A549 (cell line): ENCODE measurements around the gene HECTD4. TPM values are rescaled to one million over a fixed set of nuclear protein-coding genes. Genes with fewer than 3 reads are reported as not detected.

Experiments
- ATAC-seq, 2 experiments: fragments of 200-7000 bp in 1 of 2; fragments of >200 bp in 1 of 2; cut with Nextera tagmentation in 1 of 2; cut with Tn5 transposase in 1 of 2; 3 replicates each; pipeline versions ENCODE4 v1.8.0 to v1.9.1; 2018 to 2020; ENCODE audit warnings: mild to moderate bottlenecking in 1 of 2, moderate library complexity in 1 of 2
- CTCF ChIA-PET: fragments of 300-600 bp; sonication (Branson Sonifier 250); formaldehyde crosslinking; extraction: SDS; loops from one replicate; lab custom pipeline; 2021; ENCODE audit warnings: antibody characterized with exemption, inconsistent platforms; lab: Yijun Ruan, JAX
- POLR2A ChIA-PET: fragments of 350-600 bp; formaldehyde crosslinking; extraction: SDS; loops from one replicate; lab custom pipeline; 2021; ENCODE audit warnings: antibody characterized with exemption, inconsistent platforms; lab: Yijun Ruan, JAX
- DNase-seq, 2 experiments: peaks; one replicate each; pipeline versions ENCODE4 v3.0.0 to v3.0.0-alpha.2; 2011 to 2016; ENCODE audit warnings: low read depth in 1 of 2, low spot score in 1 of 2
- FAIRE-seq: peaks from 2 replicates; lab custom pipeline; 2011; peaks lifted over from hg19 to GRCh38; lab: Jason Lieb, UNC
- H3K27ac ChIP-seq, 2 experiments: fragments of >200 bp; sonication (Bioruptor Twin); formaldehyde crosslinking; 3 replicates each; pipeline ENCODE4 v1.5.1; 2016 to 2017
- H3K4me1 ChIP-seq: fragments of >200 bp; sonication (Bioruptor Twin); formaldehyde crosslinking; 3 replicates; pipeline ENCODE4 v1.6.1; 2016
- H3K4me2 ChIP-seq: fragments of >200 bp; sonication (Bioruptor Twin); formaldehyde crosslinking; 3 replicates; pipeline ENCODE4 v1.6.1; 2016
- H3K4me3 ChIP-seq: fragments of >200 bp; sonication (Bioruptor Twin); formaldehyde crosslinking; 3 replicates; pipeline ENCODE4 v1.5.1; 2016
- H3K9me3 ChIP-seq: fragments of >200 bp; sonication (Bioruptor Twin); formaldehyde crosslinking; 3 replicates; pipeline ENCODE4 v1.6.1; 2016
- CBX8 ChIP-seq: fragments of 200-600 bp; sonication (generic); IDR thresholded peaks from 2 replicates; pipeline ENCODE4 v1.6.1; 2016
- CEBPB ChIP-seq, 2 experiments: fragments of >200 bp in 1 of 2; sonication (Bioruptor Twin) in 1 of 2; formaldehyde crosslinking in 1 of 2; IDR thresholded peaks; 2 replicates each; pipeline ENCODE4 v1.6.1; 2012 to 2016
- CHD2 ChIP-seq: fragments of 150-350 bp; IDR thresholded peaks from 2 replicates; pipeline ENCODE4 v1.6.1; 2014; ENCODE audit warnings: low read length; ENCODE audit not compliant: partially characterized antibody
- EHMT2 ChIP-seq: fragments of 200-600 bp; sonication (generic); IDR thresholded peaks from 2 replicates; pipeline ENCODE4 v1.6.1; 2016; ENCODE audit warnings: antibody characterized with exemption, low read depth, mild to moderate bottlenecking, moderate library complexity
- EP300 ChIP-seq, 2 experiments: fragments of >200 bp; sonication (Bioruptor Twin); formaldehyde crosslinking; IDR thresholded peaks; 2 replicates in 1 of 2; 3 replicates in 1 of 2; pipeline ENCODE4 v1.6.1; 2016 to 2017
- FOSL2 ChIP-seq, 2 experiments: fragments of 450-650 bp in 1 of 2; fragments of >200 bp in 1 of 2; sonication (Bioruptor Twin) in 1 of 2; formaldehyde crosslinking; IDR thresholded peaks; 2 replicates each; pipeline versions ENCODE4 v1.5.0 to v1.6.1; 2016 to 2020; ENCODE audit warnings: mild to moderate bottlenecking in 1 of 2, moderate library complexity in 1 of 2
- FOXS1 ChIP-seq: fragments of 250-450 bp; sonication (Bioruptor Pico); IDR thresholded peaks from 2 replicates; pipeline ENCODE4 v1.5.0; 2020; ENCODE audit warnings: mild to moderate bottlenecking, moderate library complexity
- HEYL ChIP-seq: fragments of 250-450 bp; sonication (Bioruptor Pico); IDR thresholded peaks from 2 replicates; pipeline ENCODE4 v1.8.0; 2021; ENCODE audit warnings: mild to moderate bottlenecking, moderate library complexity
- HOXB5 ChIP-seq: fragments of 250-450 bp; sonication (Bioruptor Pico); IDR thresholded peaks from 2 replicates; pipeline ENCODE4 v1.5.0; 2020; ENCODE audit warnings: mild to moderate bottlenecking, moderate library complexity
- JUN ChIP-seq, 2 experiments: fragments of >200 bp; sonication (Bioruptor Twin); formaldehyde crosslinking; IDR thresholded peaks; 2 replicates in 1 of 2; 3 replicates in 1 of 2; pipeline ENCODE4 v1.6.1; 2016 to 2017
- MAZ ChIP-seq: fragments of 150-350 bp; IDR thresholded peaks from 2 replicates; pipeline ENCODE4 v1.6.1; 2014; ENCODE audit warnings: antibody characterized with exemption, low read depth, low read length, borderline replicate concordance
- NFE2L2 ChIP-seq: fragments of 150-350 bp; conservative IDR thresholded peaks from 2 replicates; pipeline ENCODE4 v1.6.1; 2014; ENCODE audit warnings: low read length
- NPAS2 ChIP-seq: fragments of 250-450 bp; sonication (Bioruptor Pico); IDR thresholded peaks from 2 replicates; pipeline ENCODE4 v1.8.0; 2022; ENCODE audit warnings: mild to moderate bottlenecking, moderate library complexity, borderline replicate concordance
- PHF8 ChIP-seq: fragments of 200-600 bp; sonication (generic); IDR thresholded peaks from 2 replicates; pipeline ENCODE4 v1.6.1; 2016; ENCODE audit warnings: low read depth, mild to moderate bottlenecking, antibody characterized with exemption, moderate library complexity, borderline replicate concordance
- TFCP2L1 ChIP-seq: fragments of 250-450 bp; sonication (Bioruptor Pico); IDR thresholded peaks from 2 replicates; pipeline ENCODE4 v1.5.0; 2021; ENCODE audit warnings: mild to moderate bottlenecking
- ZC3H11A ChIP-seq: fragments of 450-650 bp; IDR thresholded peaks from 2 replicates; pipeline ENCODE4 v1.6.1; 2014; ENCODE audit warnings: antibody characterized with exemption, mild to moderate bottlenecking
- ZFP36 ChIP-seq: fragments of 450-650 bp; IDR thresholded peaks from 2 replicates; pipeline ENCODE4 v1.6.1; 2014; ENCODE audit warnings: borderline replicate concordance; ENCODE audit not compliant: partially characterized antibody
- ZSCAN20 ChIP-seq: fragments of 250-450 bp; sonication (Bioruptor Pico); IDR thresholded peaks from 2 replicates; pipeline ENCODE4 v1.8.0; 2022; ENCODE audit warnings: mild to moderate bottlenecking, moderate library complexity
- WGBS: methylation state at CpG from one replicate; pipeline ENCODE4 v1.1.6; 2017; ENCODE audit errors: missing lambda C conversion rate; 5-methylcytosine and 5-hydroxymethylcytosine counted together
- polyA plus RNA-seq, 4 experiments: library from polyadenylated mRNA; depleted of rRNA in 3 of 4; stranded (reverse); fragments of >200 nt; fragmentation: RNase III in 1 of 4; extraction: RNeasy Plus Mini Kit Qiagen cat#74134 plus additional on column Dnase treatment in 1 of 4; gene quantifications; 2 replicates in 3 of 4; 3 replicates in 1 of 4; pipeline ENCODE4 v1.2.3, GENCODE V29; 2011 to 2017
- TF ChIP-seq, protein P1 (sequence below): fragments of 250-450 bp; sonication (Bioruptor Pico); IDR thresholded peaks from 2 replicates; pipeline ENCODE4 v1.5.0; 2020; ENCODE audit warnings: low read depth, mild to moderate bottlenecking, moderate library complexity
- TF ChIP-seq, protein P2 (sequence below): IDR thresholded peaks from 2 replicates; pipeline ENCODE4 v1.6.1; 2012
- TF ChIP-seq, protein P3 (sequence below): fragments of 450-650 bp; IDR thresholded peaks from 2 replicates; pipeline ENCODE4 v1.6.1; 2014; ENCODE audit warnings: antibody characterized with exemption

The HECTD4 gene
- polyA plus RNA-seq, 2 of the 4 experiments (the other 2 are of a cell fraction) = 9.9 to 14.7 TPM

DNA sequence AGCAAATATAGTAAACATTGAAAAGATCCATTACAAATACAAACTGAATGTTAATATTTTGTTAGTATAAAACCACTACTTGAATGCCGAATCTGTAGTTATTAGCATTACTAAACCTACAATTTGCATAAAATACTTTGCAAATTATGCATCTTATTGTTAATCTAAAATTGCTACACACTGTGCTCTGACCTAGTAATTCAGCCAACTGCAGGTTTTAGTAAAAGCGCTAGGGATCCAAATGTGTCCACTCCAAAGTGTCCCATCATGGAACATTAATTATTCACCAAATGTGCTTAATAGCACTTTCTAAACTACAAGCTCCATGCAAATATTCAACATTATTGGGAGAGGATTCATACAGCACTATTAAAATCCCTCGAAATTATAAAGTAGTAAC is 14.3 kb downstream of the HECTD4 start:
- Histone ChIP-seq H3K4me3 (no peak overlapping the region), H3K27ac (no peak overlapping the region), H3K4me1 (peaks cover 8% of the 10 kb centered on the region; the same call in 2 of the 3 replicates), H3K4me2 (no peak overlapping the region), H3K9me3 (no peaks in the 10 kb centered on the region)
- TF ChIP-seq HOXB5 (CRISPR knock-in tag) (no peak), HEYL (CRISPR knock-in tag) (no peak), ZC3H11A (no peak), CEBPB (IDR thresholded peaks at IDR 0.05) (no peak), NFE2L2 (no peak)
- WGBS = 78% methylated on average over 3 of the region's 3 CpGs
- DNase-seq = no peak
- ATAC-seq = no peak
- FAIRE-seq = no peak
- ChIA-PET POLR2A (interaction anchor here (0.7 kb wide), 1 partner anchor 34 kb away, joined by 8 read pairs; no protein-coding TSS in a partner anchor), CTCF (interaction anchor here (1.4 kb wide), 1 partner anchor 19 kb away, joined by 6 read pairs; no protein-coding TSS in a partner anchor)

DNA sequence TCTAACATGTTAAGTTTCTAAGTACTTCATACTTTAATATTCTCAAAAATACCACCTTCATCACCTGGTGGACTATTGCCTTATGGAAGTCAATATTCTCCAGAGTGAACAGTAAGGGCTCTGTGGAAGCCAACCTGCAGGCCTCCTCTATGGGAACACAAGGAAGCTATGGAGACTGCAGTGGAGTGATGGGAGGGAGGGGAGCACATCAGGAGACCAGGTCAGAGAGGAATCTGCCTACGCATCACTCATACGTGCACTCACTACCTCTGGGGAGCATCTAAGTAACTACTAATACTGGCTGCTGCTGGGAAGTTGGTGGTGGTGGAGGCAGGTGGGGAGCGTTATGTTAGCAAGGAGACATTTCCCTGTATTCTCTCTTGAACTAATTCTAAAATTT is 19.9 kb downstream of the HECTD4 start:
- peak in 1 of 2 experiments; percentile 33; a peak in 1 of 6 replicates for ATAC-seq
- Histone ChIP-seq H3K9me3 (no peaks in the 10 kb centered on the region), H3K4me1 (no peaks in the 10 kb centered on the region), H3K4me3 (no peak overlapping the region), H3K4me2 (no peak overlapping the region), H3K27ac (no peak overlapping the region)
- CTCF ChIA-PET = interaction anchor here (1.2 kb wide), 1 partner anchor 25 kb away, joined by 3 read pairs; no protein-coding TSS in a partner anchor
- no peak for DNase-seq
- FAIRE-seq = no peak
- TF ChIP-seq, protein P1, sequence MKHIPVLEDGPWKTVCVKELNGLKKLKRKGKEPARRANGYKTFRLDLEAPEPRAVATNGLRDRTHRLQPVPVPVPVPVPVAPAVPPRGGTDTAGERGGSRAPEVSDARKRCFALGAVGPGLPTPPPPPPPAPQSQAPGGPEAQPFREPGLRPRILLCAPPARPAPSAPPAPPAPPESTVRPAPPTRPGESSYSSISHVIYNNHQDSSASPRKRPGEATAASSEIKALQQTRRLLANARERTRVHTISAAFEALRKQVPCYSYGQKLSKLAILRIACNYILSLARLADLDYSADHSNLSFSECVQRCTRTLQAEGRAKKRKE (CRISPR knock-in tag) = no peak
- WGBS = 89% methylated on average over 3 of the region's 3 CpGs
- POLR2A ChIA-PET = no interaction called here

DNA sequence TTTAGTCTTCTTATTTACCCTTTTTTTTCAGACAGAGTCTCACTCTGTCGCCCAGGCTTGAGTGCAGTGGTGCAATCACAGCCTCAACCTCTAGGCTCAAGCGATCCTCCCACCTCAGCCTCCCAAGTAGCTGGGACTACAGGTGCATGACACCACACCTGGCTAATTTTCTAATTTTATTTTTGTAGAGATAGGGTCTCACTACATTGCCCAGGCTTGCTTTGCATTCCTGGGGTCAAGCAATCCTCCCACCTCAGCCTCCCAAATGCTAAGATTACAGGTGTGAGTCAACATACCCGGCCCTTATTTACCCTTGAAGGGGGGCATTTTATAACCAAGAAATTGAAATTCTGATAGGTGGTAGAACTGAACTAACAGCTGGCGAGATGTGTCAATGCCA is 21.0 kb downstream of the HECTD4 start:
- ATAC-seq (no peak), FAIRE-seq (no peak), DNase-seq (no peak)
- Histone ChIP-seq H3K4me3 (no peak overlapping the region), H3K4me2 (no peak overlapping the region), H3K9me3 (no peaks in the 10 kb centered on the region), H3K4me1 (no peaks in the 10 kb centered on the region), H3K27ac (no peak overlapping the region)
- POLR2A ChIA-PET = no interaction called here
- 87% methylated on average over 4 of the region's 4 CpGs for WGBS
- TF ChIP-seq HOXB5 (CRISPR knock-in tag) (no peak), MAZ (no peak), EHMT2 (no peak), JUN (IDR thresholded peaks at IDR 0.05) (no peak), TFCP2L1 (CRISPR knock-in tag) (no peak), FOXS1 (no peak), CBX8 (no peak)
- TF ChIP-seq, protein P2, sequence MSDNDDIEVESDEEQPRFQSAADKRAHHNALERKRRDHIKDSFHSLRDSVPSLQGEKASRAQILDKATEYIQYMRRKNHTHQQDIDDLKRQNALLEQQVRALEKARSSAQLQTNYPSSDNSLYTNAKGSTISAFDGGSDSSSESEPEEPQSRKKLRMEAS = no peak
- TF ChIP-seq, protein P3, sequence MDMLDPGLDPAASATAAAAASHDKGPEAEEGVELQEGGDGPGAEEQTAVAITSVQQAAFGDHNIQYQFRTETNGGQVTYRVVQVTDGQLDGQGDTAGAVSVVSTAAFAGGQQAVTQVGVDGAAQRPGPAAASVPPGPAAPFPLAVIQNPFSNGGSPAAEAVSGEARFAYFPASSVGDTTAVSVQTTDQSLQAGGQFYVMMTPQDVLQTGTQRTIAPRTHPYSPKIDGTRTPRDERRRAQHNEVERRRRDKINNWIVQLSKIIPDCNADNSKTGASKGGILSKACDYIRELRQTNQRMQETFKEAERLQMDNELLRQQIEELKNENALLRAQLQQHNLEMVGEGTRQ = no peak
- CTCF ChIA-PET = no interaction called here

DNA sequence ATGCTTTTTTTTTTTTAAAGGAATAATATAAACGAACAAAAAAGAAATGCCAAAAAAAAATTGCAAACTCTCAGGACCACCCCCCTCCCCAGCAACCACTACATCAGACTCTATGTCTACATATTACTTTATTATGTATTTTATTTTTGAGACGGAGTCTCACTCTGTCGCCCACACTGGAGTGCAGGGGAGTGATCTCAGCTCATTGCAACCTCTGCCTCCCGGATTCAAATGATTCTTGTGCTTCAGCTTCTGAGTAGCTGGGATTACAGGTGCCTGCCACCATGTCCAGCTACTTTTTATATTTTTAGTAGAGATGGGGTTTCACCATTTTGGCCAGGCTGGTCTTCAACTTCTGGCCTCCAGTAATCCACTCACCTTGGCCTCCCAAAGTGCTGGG is 22.9 kb downstream of the HECTD4 start:
- ATAC-seq = no peak
- DNase-seq = no peak
- no peak overlapping the region for H3K4me3 ChIP-seq
- H3K4me2 ChIP-seq = no peak overlapping the region
- TF ChIP-seq EHMT2 (no peak), FOSL2 (IDR thresholded peaks at IDR 0.05) (no peak), FOSL2 (CRISPR knock-in tag; IDR thresholded peaks at IDR 0.05) (no peak), ZFP36 (no peak), CHD2 (no peak), HOXB5 (CRISPR knock-in tag) (no peak), NPAS2 (CRISPR knock-in tag) (no peak), EP300 (IDR thresholded peaks at IDR 0.05) (no peak), PHF8 (no peak), ZSCAN20 (CRISPR knock-in tag) (no peak)
- 89% methylated on average over 4 of the region's 4 CpGs for WGBS
- H3K4me1 ChIP-seq = peaks cover 5% of the 10 kb centered on the region; the same call in 1 of the 3 replicates
- H3K27ac ChIP-seq = no peak overlapping the region
- ChIA-PET CTCF (interaction anchor here (1.0 kb wide), 1 partner anchor 28 kb away, joined by 4 read pairs; no protein-coding TSS in a partner anchor), POLR2A (no interaction called here)
- H3K9me3 ChIP-seq = no peaks in the 10 kb centered on the region
- no peak for FAIRE-seq
